Activated CD8-positive, alpha-beta memory T cell treated with anti-CD3 and anti-CD28 coated beads for 1 hour (primary cell): ENCODE results near the gene ARHGAP1.
"Not testable (repeated sequence)": the region's sequence is repeated elsewhere in the genome, so short reads cannot be mapped to it uniquely, and the experiment has no call there.

Source experiments
- DNase-seq, 2 donors: peaks; one replicate each; pipeline ENCODE4 v3.0.0-alpha.2; 2020; ENCODE audit warnings: low read depth in 1 of 2; ENCODE audit errors: extremely low read depth in 1 of 2

ARHGAP1 gene

GRCh38 chr11:46724088-46724487 is 23.7 kb upstream of the ARHGAP1 start:
- DNase-seq: no peak

DNA sequence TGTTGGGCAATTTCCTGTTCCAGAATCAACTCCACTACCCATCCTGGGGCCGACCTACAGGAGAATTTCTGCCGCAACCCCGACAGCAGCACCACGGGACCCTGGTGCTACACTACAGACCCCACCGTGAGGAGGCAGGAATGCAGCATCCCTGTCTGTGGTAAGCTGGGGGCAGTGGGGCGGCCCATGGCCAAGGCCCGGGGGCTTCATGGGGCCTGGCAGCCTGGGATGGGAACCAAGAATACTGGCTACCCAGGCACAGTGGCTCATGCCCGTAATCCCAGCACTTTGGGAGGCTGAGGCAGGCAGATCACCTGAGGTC is 22.9 kb upstream of the ARHGAP1 start:
- DNase-seq: no peak

- no peak for DNase-seq
Observed at GRCh38 chr11:46722566-46723358, 22.3 kb upstream of the ARHGAP1 start.

- no peak for DNase-seq
Observed at GRCh38 chr11:46721286-46721685, 20.9 kb upstream of the ARHGAP1 start.

DNA sequence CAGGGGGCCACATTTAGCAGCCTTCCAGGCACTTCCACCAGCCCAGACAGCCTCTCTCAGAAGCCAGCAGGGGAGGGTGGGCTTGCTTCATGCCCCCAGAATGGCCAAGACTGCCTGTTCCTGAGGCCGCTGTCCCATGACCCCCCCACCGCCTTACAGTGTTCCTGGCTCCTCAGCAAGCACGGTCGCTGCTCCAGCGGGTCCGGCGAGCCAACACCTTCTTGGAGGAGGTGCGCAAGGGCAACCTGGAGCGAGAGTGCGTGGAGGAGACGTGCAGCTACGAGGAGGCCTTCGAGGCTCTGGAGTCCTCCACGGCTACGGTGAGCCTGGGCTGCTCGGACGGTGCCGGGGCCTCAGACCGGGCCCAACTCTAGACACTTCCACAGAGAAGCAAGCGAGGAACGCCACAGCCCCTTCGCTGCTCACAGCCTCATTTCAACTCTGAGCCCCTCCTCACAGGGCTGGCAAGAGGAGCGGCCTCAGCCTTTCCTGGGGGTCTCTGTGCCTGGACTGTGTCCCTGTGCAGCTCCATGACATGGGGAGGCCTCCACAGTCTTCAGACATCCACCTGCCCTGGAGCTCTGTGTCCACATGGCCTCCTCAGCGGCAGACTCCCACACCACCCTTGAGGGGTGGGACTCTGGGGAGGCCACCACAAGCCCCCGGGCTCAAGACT is 19.3 kb upstream of the ARHGAP1 start:
- DNase-seq: no peak

DNA sequence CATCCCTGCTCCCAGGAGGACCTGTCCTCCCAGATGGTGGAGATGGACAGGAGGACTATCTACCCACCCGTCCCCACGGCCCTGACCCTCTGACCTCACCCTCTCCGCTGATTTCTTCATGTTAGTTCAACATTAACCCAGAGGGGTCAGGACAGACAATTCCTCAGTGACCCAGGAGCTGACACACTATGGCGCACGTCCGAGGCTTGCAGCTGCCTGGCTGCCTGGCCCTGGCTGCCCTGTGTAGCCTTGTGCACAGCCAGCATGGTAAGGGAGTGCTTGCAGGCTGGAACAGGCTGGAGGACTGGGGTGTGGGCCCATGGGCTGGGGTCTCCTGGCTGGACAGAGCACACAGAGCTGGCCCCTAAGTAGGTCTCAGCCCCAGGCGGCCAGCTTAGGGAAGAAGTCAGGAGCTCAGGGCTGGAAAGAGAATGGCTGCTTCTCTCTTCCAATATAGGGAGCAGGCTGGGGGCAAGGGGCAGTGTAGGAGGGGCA is 18.7 kb upstream of the ARHGAP1 start, which contains the start of gene F2:
Gene F2, plus strand, starts transcription at position 166 of the 495 bp plus-strand sequence. Its CDS starts 23 bp downstream, at position 189.
- no peak for DNase-seq

GRCh38 chr11:46718155-46719019 is 18.0 kb upstream of the ARHGAP1 start:
- no peak for DNase-seq

GRCh38 chr11:46717825-46718154 is 17.4 kb upstream of the ARHGAP1 start:
- not testable (repeated sequence) for DNase-seq

DNA sequence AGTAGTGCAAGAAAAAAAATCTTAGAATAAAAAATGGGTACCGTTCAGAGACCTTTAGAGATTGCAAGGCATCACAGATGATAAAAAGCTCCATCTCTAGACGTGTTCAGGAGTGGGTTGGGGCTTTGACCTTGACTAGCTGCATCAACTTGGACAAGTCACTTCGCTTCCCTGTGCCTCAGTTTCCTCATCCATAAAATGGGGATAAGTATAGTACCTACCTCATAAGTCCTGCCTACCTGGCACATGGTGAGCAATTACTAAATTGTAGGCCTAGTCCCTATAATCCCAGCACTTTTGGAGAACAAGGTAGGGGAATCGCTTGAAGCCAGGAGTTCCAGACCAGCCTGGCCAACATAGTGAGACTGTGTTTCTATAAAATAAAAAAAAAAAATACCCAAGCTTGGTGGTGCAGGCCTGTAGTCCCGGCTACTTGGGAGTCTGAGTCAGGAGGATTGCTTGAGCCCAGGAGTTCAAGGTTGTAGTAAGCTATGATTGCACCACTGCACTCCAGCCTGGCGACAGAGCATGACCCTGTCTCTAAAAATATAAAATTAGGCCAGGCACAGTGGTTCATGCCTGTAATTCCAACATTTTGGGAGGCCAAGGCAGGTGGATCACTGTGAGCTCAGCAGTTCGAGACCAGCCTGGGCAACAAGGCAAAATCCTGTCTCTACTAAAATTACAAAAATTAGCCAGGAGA is 12.6 kb upstream of the ARHGAP1 start:
- DNase-seq: no peak

GRCh38 chr11:46711303-46711702 is 10.9 kb upstream of the ARHGAP1 start:
- no peak for DNase-seq

- DNase-seq: no peak
Observed at GRCh38 chr11:46710821-46711269, 10.4 kb upstream of the ARHGAP1 start.

- DNase-seq: not testable (repeated sequence)
Observed at GRCh38 chr11:46709351-46709750, 8.9 kb upstream of the ARHGAP1 start.

DNA sequence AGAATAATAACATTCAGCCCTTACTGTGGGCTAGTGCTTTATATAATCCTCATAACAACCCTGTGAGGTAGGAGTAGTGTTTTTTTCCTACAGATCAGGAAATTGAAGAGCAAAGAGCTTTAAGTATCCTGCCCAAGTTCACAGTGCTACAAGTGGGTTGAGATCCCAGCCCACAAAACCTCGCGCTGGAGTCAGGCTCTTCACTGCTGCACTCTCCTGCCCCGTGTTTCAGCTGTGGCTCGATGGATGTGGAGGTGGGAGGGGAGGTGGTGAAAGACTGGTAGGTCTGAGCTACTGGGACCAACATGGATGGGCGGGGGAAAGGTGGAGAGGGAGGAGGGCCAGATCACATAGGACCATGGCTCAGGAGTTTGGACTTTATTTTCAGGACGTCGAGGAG is 6.5 kb upstream of the ARHGAP1 start:
- no peak for DNase-seq

DNA sequence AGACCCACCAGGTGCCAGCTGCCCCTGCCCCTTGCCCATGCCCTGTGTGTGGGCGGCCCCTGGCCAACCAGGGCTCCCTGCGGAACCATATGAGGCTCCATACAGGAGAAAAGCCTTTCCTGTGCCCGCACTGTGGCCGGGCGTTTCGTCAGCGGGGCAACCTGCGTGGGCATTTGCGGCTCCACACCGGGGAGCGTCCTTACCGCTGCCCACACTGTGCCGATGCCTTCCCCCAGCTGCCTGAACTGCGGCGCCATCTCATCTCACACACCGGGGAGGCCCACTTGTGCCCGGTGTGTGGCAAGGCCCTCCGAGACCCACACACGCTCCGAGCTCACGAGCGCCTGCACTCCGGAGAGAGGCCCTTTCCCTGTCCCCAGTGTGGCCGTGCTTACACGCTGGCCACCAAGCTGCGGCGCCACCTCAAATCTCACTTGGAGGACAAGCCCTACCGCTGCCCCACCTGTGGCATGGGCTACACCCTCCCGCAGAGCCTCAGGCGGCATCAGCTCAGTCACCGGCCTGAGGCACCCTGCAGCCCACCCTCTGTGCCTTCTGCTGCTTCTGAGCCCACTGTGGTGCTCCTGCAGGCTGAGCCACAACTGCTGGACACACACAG is 4.8 kb upstream of the ARHGAP1 start:
- no peak for DNase-seq

- no peak for DNase-seq
Observed at GRCh38 chr11:46701078-46701654, 747 bp upstream of the ARHGAP1 start.

DNA sequence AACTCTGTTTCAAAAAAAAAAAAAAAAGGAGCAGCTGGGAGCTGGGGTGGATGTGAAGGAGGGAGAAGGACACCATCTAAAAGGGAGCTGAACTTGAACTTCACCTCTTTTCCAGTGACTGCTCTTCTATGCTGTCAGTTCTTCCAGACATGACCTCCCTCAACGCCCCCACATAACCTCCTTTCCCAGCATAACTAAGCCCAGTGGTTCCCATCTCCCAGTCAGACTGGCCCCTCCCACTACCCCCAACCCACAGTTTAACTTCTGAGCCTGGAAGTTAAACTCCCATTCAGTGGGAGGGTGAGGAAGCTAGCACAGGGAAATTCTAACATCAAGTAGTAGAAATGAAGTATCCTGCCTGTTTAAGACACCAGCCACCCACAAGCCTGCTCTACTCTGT is 1.8 kb downstream of the ARHGAP1 start:
- no peak for DNase-seq

DNA sequence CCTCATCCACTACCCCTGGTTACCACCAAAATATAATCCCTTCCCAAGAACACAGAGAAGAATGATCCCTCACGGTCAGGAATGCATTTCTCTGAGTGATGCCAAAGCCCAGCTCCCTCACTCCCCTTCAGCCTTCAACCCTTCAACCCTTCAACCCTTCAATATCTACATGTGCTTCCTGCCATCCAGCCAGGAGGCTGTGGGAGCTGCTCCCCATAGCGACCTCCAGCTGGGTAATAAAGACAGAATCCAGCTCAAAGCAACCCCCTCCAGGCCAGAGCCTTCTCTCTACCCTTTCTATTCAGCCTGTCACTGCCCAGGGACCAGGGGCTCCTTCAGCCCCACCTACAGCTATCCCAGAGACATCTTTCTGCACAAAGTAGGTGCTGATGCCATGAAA is 2.7 kb downstream of the ARHGAP1 start:
- no peak for DNase-seq

- DNase-seq: no peak
Observed at GRCh38 chr11:46697303-46697702, 3.1 kb downstream of the ARHGAP1 start.

DNA sequence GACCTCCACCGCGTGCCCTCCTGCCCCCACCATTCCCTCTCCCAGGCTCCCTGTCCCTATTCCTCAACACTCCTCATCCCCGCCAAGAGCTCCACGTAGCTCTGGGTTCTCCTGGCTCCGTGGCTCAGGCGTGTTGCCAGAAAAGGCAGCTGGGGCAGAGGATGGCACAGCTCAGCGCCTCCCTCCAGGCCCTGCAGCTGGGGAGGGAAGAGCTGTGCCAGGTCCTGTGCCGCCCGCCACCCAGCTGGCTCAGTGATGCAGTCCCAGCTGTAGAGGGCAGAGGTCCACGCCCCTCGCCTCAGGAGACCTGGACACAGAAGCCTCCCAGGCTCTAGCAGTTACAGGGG is 4.2 kb downstream of the ARHGAP1 start:
- no peak for DNase-seq
